ENCODE measurements around the gene TMEM176B. TPM values are rescaled to one million over a fixed set of nuclear protein-coding genes. Genes with fewer than 3 reads are reported as not detected.

Gene TMEM176B
- total RNA-seq, 2 donors from 2014 or later: 21.0 to 25.2 TPM

- H3K4me1 ChIP-seq (ENCODE audit: control insufficient read depth in 1 of 2, low read depth in 2 of 2): no peaks in the 10 kb centered on the region
These were observed 51.8 kb downstream of the TMEM176B start for GRCh38 chr7:150748376-150748775.

GRCh38 chr7:150746921-150747320 lies 53.2 kb downstream of the TMEM176B start:
- Histone ChIP-seq H3K36me3 (no peaks in the 10 kb centered on the region), H3K4me3 (no peak overlapping the region), H3K9me3 (no peaks in the 10 kb centered on the region), H3K27me3 (replicated peaks; ENCODE audit: insufficient read depth) (no peaks in the 10 kb centered on the region), H3K4me1 (ENCODE audit: control insufficient read depth in 1 of 2, low read depth in 2 of 2) (no peaks in the 10 kb centered on the region), H3K27ac (no peak overlapping the region)
- ATAC-seq (ENCODE audit: insufficient number of reproducible peaks, low FRiP score, low read depth) (no peak), DNase-seq (ENCODE audit: low spot score) (no peak)
- TF ChIP-seq CTCF (IDR thresholded peaks at IDR 0.05): no peak

More at GRCh38 chr7:150748376-150748775, 51.8 kb downstream of the TMEM176B start:
- TF ChIP-seq CTCF (IDR thresholded peaks at IDR 0.05): no peak
- Histone ChIP-seq H3K27ac (no peak overlapping the region), H3K27me3 (replicated peaks; ENCODE audit: insufficient read depth) (no peaks in the 10 kb centered on the region), H3K4me3 (no peak overlapping the region), H3K36me3 (no peaks in the 10 kb centered on the region), H3K9me3 (no peaks in the 10 kb centered on the region)
- DNase-seq (ENCODE audit: low spot score) (no peak), ATAC-seq (ENCODE audit: insufficient number of reproducible peaks, low FRiP score, low read depth) (no peak)

- no peak overlapping the region for H3K27ac ChIP-seq
- no peaks in the 10 kb centered on the region for H3K4me1 ChIP-seq (ENCODE audit: control insufficient read depth in 1 of 2, low read depth in 2 of 2)
- ATAC-seq (ENCODE audit: insufficient number of reproducible peaks, low FRiP score, low read depth) (no peak), DNase-seq (ENCODE audit: low spot score) (no peak)
- no peak overlapping the region for H3K4me3 ChIP-seq
- H3K9me3 ChIP-seq: no peaks in the 10 kb centered on the region
- no peaks in the 10 kb centered on the region for H3K36me3 ChIP-seq
- TF ChIP-seq CTCF (IDR thresholded peaks at IDR 0.05): no peak
- no peaks in the 10 kb centered on the region for H3K27me3 ChIP-seq (replicated peaks; ENCODE audit: insufficient read depth)
These were observed 54.3 kb downstream of the TMEM176B start for GRCh38 chr7:150745876-150746275.

- Histone ChIP-seq H3K27ac (no peak overlapping the region), H3K4me1 (ENCODE audit: control insufficient read depth in 1 of 2, low read depth in 2 of 2) (no peaks in the 10 kb centered on the region), H3K36me3 (no peaks in the 10 kb centered on the region), H3K4me3 (no peak overlapping the region), H3K9me3 (no peaks in the 10 kb centered on the region), H3K27me3 (replicated peaks; ENCODE audit: insufficient read depth) (no peaks in the 10 kb centered on the region)
- no peak for ATAC-seq (ENCODE audit: insufficient number of reproducible peaks, low FRiP score, low read depth)
- no peak for DNase-seq (ENCODE audit: low spot score)
- no peak for TF ChIP-seq CTCF (IDR thresholded peaks at IDR 0.05)
These were observed 55.1 kb downstream of the TMEM176B start for GRCh38 chr7:150745086-150745485.

- Histone ChIP-seq H3K4me1 (ENCODE audit: control insufficient read depth in 1 of 2, low read depth in 2 of 2) (no peaks in the 10 kb centered on the region), H3K27ac (no peak overlapping the region), H3K4me3 (no peak overlapping the region), H3K36me3 (no peaks in the 10 kb centered on the region), H3K9me3 (no peaks in the 10 kb centered on the region), H3K27me3 (replicated peaks; ENCODE audit: insufficient read depth) (no peaks in the 10 kb centered on the region)
- ATAC-seq (ENCODE audit: insufficient number of reproducible peaks, low FRiP score, low read depth) (no peak), DNase-seq (ENCODE audit: low spot score) (no peak)
- no peak for TF ChIP-seq CTCF (IDR thresholded peaks at IDR 0.05)
These were observed 56.0 kb downstream of the TMEM176B start for GRCh38 chr7:150744041-150744656.
